Upper lobe of left lung (tissue), 4 donors: ENCODE data around the gene FAM174C.

Source experiments
- CTCF ChIP-seq, 6 experiments: fragments of 450-650 bp in 4 of 6; fragments of 200-600 bp in 2 of 6; sonication (generic) in 2 of 6; IDR thresholded peaks; one replicate each; pipeline ENCODE4 v1.5.1; 2016 to 2019; ENCODE audit warnings: antibody characterized with exemption in 6 of 6
- EP300 ChIP-seq, 4 donors: sonication (generic); formaldehyde crosslinking; IDR thresholded peaks; one replicate each; pipeline ENCODE4 v1.5.1; 2017; ENCODE audit warnings: antibody characterized with exemption in 4 of 4, control low read depth in 2 of 4
- POLR2A ChIP-seq, 4 donors: fragments of 450-650 bp; IDR thresholded peaks; one replicate each; pipeline ENCODE4 v1.5.1; 2016 to 2017; ENCODE audit warnings: antibody characterized with exemption in 4 of 4, mild to moderate bottlenecking in 2 of 4

- no peak for TF ChIP-seq POLR2A (IDR thresholded peaks at IDR 0.05)
- no peak for TF ChIP-seq EP300 (IDR thresholded peaks at IDR 0.05)
- no peak for TF ChIP-seq CTCF (IDR thresholded peaks at IDR 0.05)
Observed at GRCh38 chr19:1298235-1298634, 22.9 kb downstream of the FAM174C start.
